Tongue (tissue), 2 donors: ENCODE measurements around the gene TSKU. TPM values are rescaled to one million over a fixed set of nuclear protein-coding genes. Genes with fewer than 3 reads are reported as not detected.
"Not testable (repeated sequence)": the region's sequence is repeated elsewhere in the genome, so short reads cannot be mapped to it uniquely, and the experiment has no call there.

Source experiments
- DNase-seq: peaks from one replicate; pipeline ENCODE4 v3.0.0-alpha.2; 2015
- total RNA-seq: library from RNA; depleted of rRNA; stranded (reverse); fragments of >200 nt; gene quantifications from one replicate; pipeline ENCODE4 v1.2.3, GENCODE V29; 2014

Gene TSKU
- total RNA-seq, 1 donor from 2014 or later = 14.6 TPM

DNA sequence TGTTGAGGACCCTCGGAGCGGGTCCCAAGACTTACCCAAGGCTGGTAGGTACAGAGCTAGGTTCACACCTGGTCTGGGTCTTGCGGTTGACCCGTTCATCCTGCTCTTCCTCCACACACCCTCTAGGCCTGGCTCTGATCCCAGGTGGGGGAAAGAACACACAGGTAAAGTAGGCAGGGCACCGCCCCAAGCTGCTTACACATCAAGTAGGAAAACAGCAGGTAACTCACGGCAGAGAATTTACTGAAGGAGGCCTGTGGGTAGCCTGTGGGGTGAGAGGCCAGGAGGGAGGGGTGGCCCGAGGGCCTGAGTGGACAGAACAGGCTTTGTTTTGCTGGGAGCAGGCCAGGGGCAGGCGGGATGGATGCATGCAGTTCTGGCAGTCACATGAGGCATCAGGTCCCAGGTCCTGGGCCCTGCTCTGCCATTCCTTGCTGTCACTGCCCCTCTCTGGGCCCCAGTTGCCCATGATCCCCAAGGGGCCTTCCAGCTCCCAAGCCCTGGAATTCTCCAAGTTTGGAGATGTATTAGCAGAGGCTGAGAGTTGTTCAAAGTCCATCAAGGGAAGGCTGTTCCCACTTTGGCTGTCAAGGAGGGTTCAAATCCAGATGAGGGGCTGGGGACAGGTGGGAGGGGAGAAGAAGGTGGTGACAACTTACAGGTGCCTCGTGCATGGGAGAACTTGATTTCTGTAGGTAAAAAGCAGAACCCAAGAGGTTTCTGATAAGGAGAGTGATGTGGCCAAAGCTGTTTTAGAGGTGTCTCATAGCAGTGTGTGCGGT lies 5.7 kb downstream of the TSKU start:
- DNase-seq = no peak

DNA sequence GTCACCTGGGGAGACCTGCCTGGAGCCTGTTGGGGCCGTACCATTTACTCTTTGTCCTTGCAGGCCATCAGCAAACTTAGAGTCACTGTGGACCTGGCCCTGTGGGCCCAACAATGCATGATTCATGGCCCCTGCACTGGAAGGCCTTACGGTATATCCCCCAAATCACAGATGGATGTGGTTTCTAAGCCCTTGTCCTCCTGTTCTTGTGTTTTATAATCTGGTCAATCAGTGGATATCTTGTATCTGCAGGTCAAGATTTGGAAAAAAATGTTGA lies 6.2 kb downstream of the TSKU start:
- DNase-seq = no peak

DNA sequence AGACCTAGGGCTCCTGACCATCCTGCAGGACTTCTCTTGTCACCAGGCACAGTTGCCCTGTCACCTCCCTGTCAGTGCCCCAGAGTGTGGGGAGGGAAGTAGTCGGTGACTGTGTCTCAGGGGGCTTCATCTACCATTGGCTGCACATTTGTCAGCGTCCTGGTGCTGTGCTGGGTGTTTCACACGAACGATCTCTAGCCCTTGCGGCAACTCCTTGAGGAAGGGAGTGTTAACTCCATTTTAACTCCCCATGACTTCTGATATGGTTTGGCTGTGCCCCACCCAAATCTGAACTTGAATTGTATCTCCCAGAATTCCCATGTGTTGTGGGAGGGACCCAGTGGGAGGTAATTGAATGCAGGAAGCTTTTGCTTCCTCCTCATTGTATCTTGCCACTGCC lies 7.1 kb downstream of the TSKU start:
- DNase-seq = no peak

DNA sequence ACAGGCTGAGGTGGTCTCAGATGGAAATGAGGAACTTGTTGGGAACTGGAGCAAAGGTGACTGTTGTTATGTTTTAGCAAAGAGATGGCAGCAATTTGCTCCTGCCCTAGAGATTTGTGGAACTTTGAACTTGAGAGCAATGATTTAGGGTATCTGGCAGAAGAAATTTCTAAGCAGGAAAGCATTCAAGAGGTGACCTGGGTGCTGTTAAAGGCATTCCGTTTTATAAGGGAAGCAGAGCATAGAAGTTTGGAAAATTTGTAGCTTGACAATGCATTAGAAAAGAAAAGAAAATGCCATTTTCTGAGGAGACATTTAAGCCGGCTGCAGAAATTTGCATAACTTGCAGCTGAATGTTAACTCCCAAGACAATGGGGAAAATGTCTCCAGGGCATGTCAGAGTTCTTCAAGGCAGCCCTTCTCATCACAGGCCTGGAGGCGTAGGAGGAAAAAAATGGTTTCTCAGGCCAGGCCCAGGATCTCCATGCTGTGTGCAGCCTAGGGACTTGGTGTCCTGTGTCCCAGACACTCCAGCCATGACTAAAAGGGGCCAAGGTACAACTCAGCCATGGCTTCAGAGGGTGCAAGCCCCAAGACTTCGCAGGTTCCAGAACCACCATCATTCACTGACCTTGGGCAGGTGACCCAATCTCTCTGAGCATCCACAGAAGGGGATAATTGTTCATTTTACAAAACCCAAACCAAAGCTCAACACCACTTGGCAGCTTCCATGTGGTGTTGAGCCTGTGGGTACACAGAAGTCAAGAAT lies 8.0 kb downstream of the TSKU start:
- not testable (repeated sequence) for DNase-seq

DNA sequence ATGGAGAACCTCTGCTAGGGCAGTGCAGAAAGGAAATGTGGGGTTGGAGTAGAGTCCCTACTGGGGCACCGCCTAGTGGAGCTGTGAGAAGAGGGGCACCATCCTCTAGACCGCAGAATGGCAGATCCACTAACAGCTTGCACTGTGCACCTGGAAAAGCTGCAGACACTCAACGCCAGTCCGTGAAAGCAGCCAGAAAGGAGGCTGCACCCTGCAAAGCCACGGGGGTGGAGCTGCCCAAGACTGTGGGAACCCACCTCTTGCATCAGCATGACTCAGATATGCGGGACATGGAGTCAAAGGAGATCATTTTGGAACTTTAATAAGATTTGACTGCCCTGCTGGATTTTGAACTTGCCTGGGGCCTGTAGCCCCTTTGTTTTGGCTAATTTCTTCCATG lies 8.7 kb downstream of the TSKU start:
- DNase-seq = no peak

DNA sequence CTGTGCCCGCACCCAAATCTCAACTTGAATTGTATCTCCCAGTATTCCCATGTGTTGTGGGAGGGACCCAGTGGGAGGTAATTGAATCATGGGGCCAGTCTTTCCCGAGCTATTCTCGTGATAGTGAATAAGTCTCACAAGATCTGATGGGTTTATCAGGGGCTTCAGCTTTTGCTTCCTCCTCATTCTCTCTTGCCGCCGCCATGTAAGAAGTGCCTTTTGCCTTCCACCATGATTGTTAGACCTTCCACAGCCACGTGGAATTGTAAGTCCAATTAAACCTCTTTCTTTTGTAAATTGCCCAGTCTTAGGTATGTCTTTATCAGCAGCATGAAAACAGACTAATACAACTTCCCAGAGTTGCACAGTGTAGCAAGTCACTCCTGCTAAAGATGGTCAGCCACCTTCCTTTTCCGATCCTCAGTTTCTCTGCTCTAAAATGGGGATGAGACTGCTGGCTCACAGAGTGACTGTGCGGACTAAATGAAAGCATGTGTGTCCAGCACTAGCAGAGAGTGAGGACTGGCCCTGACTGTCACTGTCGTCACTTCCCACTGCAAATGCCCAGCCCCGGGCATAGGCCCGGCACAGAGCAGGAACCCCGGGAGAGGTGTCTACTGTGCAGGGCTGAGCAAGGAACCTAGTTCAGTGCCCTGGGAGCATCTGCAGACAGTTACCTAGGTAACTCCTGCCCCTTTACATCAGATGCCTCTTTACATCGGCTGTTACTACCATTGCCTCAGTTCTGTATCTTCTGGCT lies 9.5 kb downstream of the TSKU start:
- no peak for DNase-seq

DNA sequence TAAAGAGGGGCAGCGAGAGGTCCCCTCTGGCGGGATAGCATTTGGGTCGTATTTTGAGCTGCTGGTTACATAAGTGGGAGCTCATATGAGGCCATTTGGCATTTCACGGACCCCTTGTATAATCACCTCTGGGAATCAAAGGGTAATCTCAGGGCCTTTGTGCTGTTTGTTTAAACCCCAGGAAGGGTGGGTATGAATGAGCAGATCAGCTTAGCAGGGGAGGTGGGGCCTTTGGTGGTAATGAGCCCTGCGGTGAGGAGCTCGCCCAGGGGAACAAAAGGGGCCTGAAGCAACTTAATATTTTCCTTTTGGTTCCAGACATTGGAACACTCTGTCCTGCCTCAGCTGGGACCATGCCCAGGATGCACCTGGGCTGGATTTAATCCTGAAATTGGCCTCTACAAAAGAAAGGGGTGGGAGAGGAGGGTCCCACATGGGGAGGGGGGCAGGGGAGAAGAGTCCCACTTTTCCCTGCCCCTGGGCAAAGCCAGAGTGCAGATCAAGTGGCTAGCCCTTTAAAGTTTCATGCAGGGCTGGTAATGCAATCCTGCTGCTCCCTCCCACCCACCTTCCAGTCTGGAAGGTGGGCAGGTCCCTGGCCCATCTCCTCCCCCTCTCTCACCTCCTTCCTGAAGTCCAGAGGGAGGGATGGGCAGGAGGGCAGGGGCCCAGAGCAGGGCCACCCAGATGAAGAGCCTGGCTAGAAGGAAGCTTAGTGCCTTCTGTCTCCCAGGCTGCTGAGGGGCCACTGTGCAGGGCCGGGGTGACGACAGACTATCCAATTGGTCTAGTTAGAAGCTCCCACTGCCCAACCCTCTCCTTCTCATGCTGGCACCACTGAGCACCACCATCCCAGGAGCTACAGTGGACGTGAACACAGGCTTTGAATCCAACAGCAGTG lies 10.5 kb downstream of the TSKU start:
- peak; percentile 58 for DNase-seq

DNA sequence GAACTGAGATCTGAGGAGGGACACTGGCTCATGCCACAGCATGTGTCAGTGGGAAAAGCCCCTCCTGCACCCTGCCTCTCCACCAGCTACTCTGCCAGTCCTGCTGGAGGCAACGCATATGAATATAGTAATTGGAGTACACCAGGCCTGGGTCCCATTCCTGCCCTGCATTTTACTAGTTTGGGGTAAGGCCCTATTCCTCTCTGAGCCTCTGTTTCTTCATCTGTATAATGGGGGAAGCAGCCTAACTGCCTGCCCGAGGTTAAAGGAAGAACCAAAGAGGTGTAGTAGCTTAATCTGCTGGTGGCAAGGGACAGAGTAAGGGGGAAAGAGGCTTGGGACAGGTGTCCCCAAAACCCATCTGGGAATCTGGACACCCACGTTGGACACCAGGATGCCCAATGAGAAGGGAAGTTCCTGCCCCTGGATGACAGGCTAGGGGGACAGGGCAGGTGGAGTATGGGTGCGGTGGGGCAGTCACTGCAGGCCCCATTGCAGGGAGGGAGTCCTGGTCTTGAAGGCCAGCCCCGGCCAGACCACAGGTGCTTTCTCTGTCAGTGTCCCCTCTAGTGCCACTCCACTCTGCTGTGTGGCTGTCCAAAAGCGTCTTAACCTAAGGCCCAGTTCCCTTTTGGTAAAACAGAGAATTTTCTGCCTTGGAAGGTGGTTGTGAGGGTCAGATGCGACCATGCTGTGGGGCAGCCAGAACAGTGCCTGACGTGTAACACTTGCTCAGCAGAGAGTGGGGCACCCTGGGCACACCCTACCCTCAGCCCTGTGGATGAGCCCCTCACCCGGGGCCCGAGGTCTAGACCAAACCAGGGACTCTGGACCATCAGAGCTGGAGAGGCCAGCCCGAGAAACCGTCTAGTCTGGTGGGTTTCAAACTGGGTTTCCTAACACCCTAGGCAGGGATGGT lies 11.5 kb downstream of the TSKU start:
- no peak for DNase-seq

DNA sequence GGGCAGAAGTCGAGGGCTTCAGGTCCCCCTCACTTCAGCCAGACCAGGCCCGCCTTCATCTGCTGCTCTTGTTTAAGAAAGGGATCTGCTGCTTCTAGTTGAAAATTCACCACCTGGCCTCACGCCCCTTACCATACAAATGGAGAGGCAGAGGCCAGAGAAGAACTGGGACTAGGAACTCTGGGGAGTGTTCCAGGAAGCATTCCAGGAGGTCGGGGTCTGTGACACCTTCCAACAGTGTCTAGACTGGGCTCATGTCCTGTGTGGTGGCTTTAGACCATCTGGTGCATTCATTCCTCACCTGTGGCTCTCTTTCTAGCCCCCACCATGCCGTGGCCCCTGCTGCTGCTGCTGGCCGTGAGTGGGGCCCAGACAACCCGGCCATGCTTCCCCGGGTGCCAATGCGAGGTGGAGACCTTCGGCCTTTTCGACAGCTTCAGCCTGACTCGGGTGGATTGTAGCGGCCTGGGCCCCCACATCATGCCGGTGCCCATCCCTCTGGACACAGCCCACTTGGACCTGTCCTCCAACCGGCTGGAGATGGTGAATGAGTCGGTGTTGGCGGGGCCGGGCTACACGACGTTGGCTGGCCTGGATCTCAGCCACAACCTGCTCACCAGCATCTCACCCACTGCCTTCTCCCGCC lies 12.3 kb downstream of the TSKU start:
- DNase-seq = no peak

DNA sequence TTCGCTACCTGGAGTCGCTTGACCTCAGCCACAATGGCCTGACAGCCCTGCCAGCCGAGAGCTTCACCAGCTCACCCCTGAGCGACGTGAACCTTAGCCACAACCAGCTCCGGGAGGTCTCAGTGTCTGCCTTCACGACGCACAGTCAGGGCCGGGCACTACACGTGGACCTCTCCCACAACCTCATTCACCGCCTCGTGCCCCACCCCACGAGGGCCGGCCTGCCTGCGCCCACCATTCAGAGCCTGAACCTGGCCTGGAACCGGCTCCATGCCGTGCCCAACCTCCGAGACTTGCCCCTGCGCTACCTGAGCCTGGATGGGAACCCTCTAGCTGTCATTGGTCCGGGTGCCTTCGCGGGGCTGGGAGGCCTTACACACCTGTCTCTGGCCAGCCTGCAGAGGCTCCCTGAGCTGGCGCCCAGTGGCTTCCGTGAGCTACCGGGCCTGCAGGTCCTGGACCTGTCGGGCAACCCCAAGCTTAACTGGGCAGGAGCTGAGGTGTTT lies 12.8 kb downstream of the TSKU start:
- no peak for DNase-seq

DNA sequence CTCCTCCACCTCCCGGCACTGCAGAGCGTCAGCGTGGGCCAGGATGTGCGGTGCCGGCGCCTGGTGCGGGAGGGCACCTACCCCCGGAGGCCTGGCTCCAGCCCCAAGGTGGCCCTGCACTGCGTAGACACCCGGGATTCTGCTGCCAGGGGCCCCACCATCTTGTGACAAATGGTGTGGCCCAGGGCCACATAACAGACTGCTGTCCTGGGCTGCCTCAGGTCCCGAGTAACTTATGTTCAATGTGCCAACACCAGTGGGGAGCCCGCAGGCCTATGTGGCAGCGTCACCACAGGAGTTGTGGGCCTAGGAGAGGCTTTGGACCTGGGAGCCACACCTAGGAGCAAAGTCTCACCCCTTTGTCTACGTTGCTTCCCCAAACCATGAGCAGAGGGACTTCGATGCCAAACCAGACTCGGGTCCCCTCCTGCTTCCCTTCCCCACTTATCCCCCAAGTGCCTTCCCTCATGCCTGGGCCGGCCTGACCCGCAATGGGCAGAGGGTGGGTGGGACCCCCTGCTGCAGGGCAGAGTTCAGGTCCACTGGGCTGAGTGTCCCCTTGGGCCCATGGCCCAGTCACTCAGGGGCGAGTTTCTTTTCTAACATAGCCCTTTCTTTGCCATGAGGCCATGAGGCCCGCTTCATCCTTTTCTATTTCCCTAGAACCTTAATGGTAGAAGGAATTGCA lies 13.5 kb downstream of the TSKU start:
- DNase-seq = no peak

DNA sequence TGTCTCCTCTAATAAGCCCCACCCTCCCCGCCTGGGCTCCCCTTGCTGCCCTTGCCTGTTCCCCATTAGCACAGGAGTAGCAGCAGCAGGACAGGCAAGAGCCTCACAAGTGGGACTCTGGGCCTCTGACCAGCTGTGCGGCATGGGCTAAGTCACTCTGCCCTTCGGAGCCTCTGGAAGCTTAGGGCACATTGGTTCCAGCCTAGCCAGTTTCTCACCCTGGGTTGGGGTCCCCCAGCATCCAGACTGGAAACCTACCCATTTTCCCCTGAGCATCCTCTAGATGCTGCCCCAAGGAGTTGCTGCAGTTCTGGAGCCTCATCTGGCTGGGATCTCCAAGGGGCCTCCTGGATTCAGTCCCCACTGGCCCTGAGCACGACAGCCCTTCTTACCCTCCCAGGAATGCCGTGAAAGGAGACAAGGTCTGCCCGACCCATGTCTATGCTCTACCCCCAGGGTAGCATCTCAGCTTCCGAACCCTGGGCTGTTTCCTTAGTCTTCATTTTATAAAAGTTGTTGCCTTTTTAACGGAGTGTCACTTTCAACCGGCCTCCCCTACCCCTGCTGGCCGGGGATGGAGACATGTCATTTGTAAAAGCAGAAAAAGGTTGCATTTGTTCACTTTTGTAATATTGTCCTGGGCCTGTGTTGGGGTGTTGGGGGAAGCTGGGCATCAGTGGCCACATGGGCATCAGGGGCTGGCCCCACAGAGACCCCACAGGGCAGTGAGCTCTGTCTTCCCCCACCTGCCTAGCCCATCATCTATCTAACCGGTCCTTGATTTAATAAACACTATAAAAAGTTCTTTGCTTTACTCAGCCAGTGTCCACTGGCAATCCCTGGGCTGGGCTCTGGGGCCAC lies 14.4 kb downstream of the TSKU start:
- no peak for DNase-seq

DNA sequence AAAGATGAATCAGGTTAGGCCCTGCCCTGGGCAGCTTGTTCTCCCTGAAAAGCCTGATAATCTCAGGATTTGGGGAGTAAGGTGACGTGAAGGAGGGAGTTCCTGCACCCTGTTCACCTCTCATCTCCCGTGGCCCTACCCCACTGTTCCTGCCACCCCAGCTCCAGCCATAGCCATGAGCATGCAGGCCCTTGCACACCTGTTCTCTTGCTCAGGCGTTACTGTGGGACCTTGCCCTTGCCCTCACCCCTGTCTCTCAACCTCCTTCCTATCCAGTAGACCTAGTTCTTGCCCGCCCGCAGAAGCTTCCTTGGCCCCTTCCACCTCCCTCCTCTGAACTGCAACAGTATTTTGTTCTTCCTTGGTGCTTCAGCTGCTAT lies 15.0 kb downstream of the TSKU start:
- DNase-seq = no peak

DNA sequence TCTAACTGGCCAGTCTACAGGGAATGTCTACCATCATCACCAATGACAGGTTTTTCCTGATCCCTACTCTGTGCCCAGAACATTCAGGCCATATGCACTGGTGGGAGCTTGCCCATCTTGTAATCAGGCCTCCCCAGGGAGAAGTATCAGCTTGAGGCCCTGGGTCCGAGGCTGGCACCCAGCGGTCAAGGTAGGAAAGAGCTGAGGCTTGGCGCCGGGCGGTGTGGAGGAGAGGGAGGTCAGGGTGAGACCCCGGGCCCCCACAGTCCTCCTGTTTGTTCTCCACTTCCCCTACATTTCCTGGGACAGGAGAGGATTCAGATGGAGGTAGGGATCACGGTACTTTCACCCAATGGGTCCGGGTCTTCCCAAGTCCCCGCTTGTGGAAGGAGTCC lies 15.5 kb downstream of the TSKU start:
- DNase-seq = no peak

DNA sequence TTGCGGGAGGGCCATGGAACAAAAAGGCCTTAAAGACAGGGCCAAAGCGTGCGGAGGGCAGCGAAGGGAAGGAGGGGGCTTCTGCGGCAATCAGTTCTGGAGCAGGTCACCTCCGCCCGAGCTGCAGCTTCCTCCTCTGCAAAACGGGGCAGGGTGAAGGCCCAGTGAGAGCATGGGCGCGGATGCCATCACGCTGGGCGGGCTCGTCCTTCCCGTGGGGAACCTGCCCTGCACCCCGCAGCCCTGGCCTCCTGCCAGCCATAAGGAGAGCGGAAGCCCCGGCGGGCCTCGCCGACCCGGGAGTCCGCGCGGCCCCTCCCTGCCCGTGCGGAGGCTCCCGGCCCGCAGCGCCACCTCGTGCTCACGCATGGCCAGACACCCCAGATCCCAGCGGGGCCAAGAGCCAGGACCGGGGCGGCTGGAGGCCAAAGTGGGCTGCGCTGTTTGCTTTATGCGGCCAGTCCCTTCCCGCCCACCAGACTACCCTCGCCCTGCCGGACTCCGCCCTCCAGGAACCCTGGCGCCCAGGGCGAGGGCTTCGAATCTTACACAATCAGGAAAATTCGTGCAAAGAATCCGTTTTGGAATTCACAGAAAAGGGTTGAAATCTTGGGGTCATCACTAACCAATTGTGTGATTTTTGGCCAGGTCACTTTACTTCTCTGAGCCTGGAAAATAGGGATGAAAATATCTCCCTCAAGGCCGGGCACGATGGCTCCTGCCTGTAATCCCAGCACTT lies 16.1 kb downstream of the TSKU start:
- peak; percentile 89 for DNase-seq

DNA sequence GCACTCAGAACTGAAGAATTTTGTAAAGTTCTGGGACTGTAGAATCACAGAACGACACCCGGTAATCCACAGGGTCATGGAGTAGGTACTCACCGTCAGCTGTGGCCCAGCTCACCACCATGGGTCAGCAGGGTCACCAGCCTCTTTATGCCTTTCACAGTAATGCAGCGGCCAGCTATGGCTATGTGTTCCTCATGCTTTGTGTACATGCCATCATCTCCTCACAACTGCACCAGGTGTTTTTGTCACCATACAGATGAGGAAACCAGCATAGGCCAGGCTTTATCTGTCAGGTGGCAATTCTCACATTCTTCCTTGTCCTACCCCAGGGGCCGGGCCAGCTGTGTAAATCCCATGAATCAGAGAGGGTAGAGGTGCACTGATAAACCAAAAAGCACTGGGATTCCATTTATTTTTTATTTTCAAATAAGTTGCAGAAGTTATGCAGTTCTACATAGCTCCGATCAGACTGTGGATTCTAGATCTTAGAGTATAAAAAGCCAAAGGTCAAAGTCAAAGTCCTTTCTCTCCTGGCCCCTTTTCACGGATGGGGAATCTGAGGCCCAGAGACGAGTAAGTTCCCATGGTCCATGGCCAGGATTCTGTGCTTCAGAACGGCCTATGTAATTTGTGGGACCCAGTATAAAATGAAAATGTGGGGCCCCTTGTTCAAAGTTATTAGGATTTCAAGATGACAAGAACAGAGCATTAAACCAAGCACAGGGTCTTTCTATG lies 17.5 kb downstream of the TSKU start:
- no peak for DNase-seq

DNA sequence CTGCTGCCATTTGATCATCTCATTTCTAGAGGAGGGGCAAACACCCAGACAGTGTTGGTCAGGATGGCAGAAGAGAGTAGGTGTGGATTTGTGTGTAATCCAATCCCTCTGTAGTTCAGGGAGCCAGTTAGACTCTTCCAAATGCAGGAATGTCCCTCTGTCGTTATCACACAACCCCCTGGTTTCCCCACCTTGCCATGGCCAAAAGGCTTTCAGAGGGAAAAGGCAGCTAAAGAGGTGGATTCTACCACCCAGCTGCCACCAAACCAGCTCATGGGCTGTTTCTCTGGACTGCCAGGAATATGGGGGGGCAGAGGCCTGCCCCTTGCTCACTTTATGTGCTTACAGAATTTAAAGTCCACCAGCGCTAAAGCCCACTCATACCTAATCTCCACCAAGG lies 18.1 kb downstream of the TSKU start:
- DNase-seq = no peak
